ENCODE results near the gene HPS1. TPM values are rescaled to one million over a fixed set of nuclear protein-coding genes. Genes with fewer than 3 reads are reported as not detected.

The HPS1 gene
- total RNA-seq, 1 experiment from 2014 or later = 31.1 TPM

GRCh38 chr10:98467506-98468318, 21.0 kb upstream of the HPS1 start:
- in situ Hi-C loops (cut with HindIII; ENCODE audit: low pct_unique_long_range_greater_than_20kb, low sequenced_read_pairs) = no loop called here
- peak; percentile 87 for DNase-seq (ENCODE audit: low read depth, low spot score)

- no peak for DNase-seq (ENCODE audit: low read depth, low spot score)
- in situ Hi-C loops (cut with HindIII; ENCODE audit: low pct_unique_long_range_greater_than_20kb, low sequenced_read_pairs) = no loop called here
Measured at GRCh38 chr10:98466861-98467505, 20.2 kb upstream of the HPS1 start.

- in situ Hi-C loops (cut with HindIII; ENCODE audit: low pct_unique_long_range_greater_than_20kb, low sequenced_read_pairs) = no loop called here
- no peak for DNase-seq (ENCODE audit: low read depth, low spot score)
Measured at GRCh38 chr10:98465866-98466265, 19.1 kb upstream of the HPS1 start.

- peak; percentile 25 for DNase-seq (ENCODE audit: low read depth, low spot score)
- in situ Hi-C loops (cut with HindIII; ENCODE audit: low pct_unique_long_range_greater_than_20kb, low sequenced_read_pairs) = no loop called here
Measured at GRCh38 chr10:98463976-98464754, 17.4 kb upstream of the HPS1 start.

- in situ Hi-C loops (cut with HindIII; ENCODE audit: low pct_unique_long_range_greater_than_20kb, low sequenced_read_pairs) = no loop called here
Measured at GRCh38 chr10:98463016-98463415, 16.3 kb upstream of the HPS1 start.

GRCh38 chr10:98461500-98461842, 14.7 kb upstream of the HPS1 start:
- no peak for DNase-seq (ENCODE audit: low read depth, low spot score)
- in situ Hi-C loops (cut with HindIII; ENCODE audit: low pct_unique_long_range_greater_than_20kb, low sequenced_read_pairs) = no loop called here

More at GRCh38 chr10:98463016-98463415, 16.3 kb upstream of the HPS1 start:
- no peak for DNase-seq (ENCODE audit: low read depth, low spot score)

GRCh38 chr10:98460837-98461499, 14.2 kb upstream of the HPS1 start:
- DNase-seq (ENCODE audit: low read depth, low spot score) = peak; percentile 56
- in situ Hi-C loops (cut with HindIII; ENCODE audit: low pct_unique_long_range_greater_than_20kb, low sequenced_read_pairs) = no loop called here

GRCh38 chr10:98458809-98459784, 12.4 kb upstream of the HPS1 start:
- no peak for DNase-seq (ENCODE audit: low read depth, low spot score)
- in situ Hi-C loops (cut with HindIII; ENCODE audit: low pct_unique_long_range_greater_than_20kb, low sequenced_read_pairs) = no loop called here

- in situ Hi-C loops (cut with HindIII; ENCODE audit: low pct_unique_long_range_greater_than_20kb, low sequenced_read_pairs) = no loop called here
- no peak for DNase-seq (ENCODE audit: low read depth, low spot score)
Measured at GRCh38 chr10:98457721-98458120, 11.0 kb upstream of the HPS1 start.

- in situ Hi-C loops (cut with HindIII; ENCODE audit: low pct_unique_long_range_greater_than_20kb, low sequenced_read_pairs) = no loop called here
- DNase-seq (ENCODE audit: low read depth, low spot score) = no peak
Measured at GRCh38 chr10:98456686-98457482, 10.1 kb upstream of the HPS1 start.

GRCh38 chr10:98456043-98456570, 9.4 kb upstream of the HPS1 start:
- DNase-seq (ENCODE audit: low read depth, low spot score) = no peak
- in situ Hi-C loops (cut with HindIII; ENCODE audit: low pct_unique_long_range_greater_than_20kb, low sequenced_read_pairs) = no loop called here

- no peak for DNase-seq (ENCODE audit: low read depth, low spot score)
- in situ Hi-C loops (cut with HindIII; ENCODE audit: low pct_unique_long_range_greater_than_20kb, low sequenced_read_pairs) = no loop called here
Measured at GRCh38 chr10:98453729-98454128, 7.0 kb upstream of the HPS1 start.

- DNase-seq (ENCODE audit: low read depth, low spot score) = no peak
- in situ Hi-C loops (cut with HindIII; ENCODE audit: low pct_unique_long_range_greater_than_20kb, low sequenced_read_pairs) = no loop called here
Measured at GRCh38 chr10:98450618-98451017, 3.9 kb upstream of the HPS1 start.

GRCh38 chr10:98449287-98449686, 2.6 kb upstream of the HPS1 start:
- no peak for DNase-seq (ENCODE audit: low read depth, low spot score)
- in situ Hi-C loops (cut with HindIII; ENCODE audit: low pct_unique_long_range_greater_than_20kb, low sequenced_read_pairs) = no loop called here

GRCh38 chr10:98446151-98446660, 529 bp downstream of the HPS1 start:
- DNase-seq (ENCODE audit: low read depth, low spot score) = peak; percentile 14
- in situ Hi-C loops (cut with HindIII; ENCODE audit: low pct_unique_long_range_greater_than_20kb, low sequenced_read_pairs) = no loop called here
